Measurements from ENCODE around the gene SYNDIG1. TPM values are rescaled to one million over a fixed set of nuclear protein-coding genes. Genes with fewer than 3 reads are reported as not detected.

The SYNDIG1 gene
- total RNA-seq, 2 donors from 2014 or later = 0.78 TPM; not detected in 1

DNA sequence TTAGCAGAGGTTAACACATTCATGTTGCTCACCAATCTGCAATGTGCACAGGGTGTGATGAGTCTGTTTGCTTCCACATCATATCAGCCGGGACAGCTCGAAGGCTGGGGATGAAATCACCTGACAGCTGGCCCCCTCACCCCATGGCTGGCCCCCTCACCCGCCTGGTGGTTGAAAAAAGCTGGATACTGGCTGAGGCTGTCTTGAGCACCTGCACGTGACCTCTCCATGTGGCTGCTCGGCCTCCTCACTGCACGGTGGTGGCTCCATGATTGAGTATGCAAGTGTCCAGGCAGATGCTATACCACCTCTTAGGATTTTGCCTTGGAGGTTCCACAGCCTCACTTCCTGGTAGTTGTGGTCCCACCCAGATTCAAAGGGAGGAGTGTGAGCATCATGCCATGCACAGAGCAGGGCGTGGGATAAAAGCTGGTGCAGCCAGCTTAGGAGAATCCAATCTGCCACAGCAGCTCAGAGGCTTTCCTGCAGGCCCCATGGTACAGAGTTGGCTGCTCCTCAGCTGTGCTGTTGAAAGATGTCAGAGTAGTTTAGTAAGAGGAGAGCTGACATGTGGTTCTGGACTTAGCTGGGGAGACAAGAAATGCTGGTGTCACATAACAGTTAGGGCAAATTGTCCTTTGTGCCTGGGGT, 29.6 kb upstream of the SYNDIG1 start:
- Histone ChIP-seq H3K4me3 (no peak overlapping the region), H3K27me3 (no peaks in the 10 kb centered on the region), H3K27ac (no peak overlapping the region), H3K9me3 (no peaks in the 10 kb centered on the region), H3K4me1 (no peaks in the 10 kb centered on the region), H3K36me3 (replicated peaks in 1 of 2; ENCODE audit: insufficient read depth in 1 of 2, low read depth in 2 of 2) (no peaks in the 10 kb centered on the region)
- DNase-seq = no peak
- 55% methylated on average over 6 to 7 of the region's 7 CpGs for WGBS, 2 donors
- TF ChIP-seq POLR2A (IDR thresholded peaks at IDR 0.05) = no peak
- TF ChIP-seq, protein P1, sequence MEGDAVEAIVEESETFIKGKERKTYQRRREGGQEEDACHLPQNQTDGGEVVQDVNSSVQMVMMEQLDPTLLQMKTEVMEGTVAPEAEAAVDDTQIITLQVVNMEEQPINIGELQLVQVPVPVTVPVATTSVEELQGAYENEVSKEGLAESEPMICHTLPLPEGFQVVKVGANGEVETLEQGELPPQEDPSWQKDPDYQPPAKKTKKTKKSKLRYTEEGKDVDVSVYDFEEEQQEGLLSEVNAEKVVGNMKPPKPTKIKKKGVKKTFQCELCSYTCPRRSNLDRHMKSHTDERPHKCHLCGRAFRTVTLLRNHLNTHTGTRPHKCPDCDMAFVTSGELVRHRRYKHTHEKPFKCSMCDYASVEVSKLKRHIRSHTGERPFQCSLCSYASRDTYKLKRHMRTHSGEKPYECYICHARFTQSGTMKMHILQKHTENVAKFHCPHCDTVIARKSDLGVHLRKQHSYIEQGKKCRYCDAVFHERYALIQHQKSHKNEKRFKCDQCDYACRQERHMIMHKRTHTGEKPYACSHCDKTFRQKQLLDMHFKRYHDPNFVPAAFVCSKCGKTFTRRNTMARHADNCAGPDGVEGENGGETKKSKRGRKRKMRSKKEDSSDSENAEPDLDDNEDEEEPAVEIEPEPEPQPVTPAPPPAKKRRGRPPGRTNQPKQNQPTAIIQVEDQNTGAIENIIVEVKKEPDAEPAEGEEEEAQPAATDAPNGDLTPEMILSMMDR (IDR thresholded peaks at IDR 0.05) = no peak
- intact Hi-C loops (cut with DNase I) = no loop called here
- no peak for ATAC-seq

- no peaks in the 10 kb centered on the region for H3K36me3 ChIP-seq (replicated peaks in 1 of 2; ENCODE audit: insufficient read depth in 1 of 2, low read depth in 2 of 2)
- DNase-seq (no peak), ATAC-seq (no peak)
- H3K4me3 ChIP-seq = no peak overlapping the region
- H3K27ac ChIP-seq = no peak overlapping the region
- H3K27me3 ChIP-seq = no peaks in the 10 kb centered on the region
- 61 to 77% methylated on average over 9 of the region's 9 CpGs for WGBS, 2 donors
- TF ChIP-seq, protein P1 (IDR thresholded peaks at IDR 0.05) = no peak
- no peak for TF ChIP-seq POLR2A (IDR thresholded peaks at IDR 0.05)
- intact Hi-C loops (cut with DNase I) = no loop called here
- no peaks in the 10 kb centered on the region for H3K4me1 ChIP-seq
- no peaks in the 10 kb centered on the region for H3K9me3 ChIP-seq
Measured at GRCh38 chr20:24441661-24442060, 27.8 kb upstream of the SYNDIG1 start.

- H3K9me3 ChIP-seq = no peaks in the 10 kb centered on the region
- H3K4me1 ChIP-seq = no peaks in the 10 kb centered on the region
- H3K27ac ChIP-seq = no peak overlapping the region
- no peak overlapping the region for H3K4me3 ChIP-seq
- no peaks in the 10 kb centered on the region for H3K36me3 ChIP-seq (replicated peaks in 1 of 2; ENCODE audit: insufficient read depth in 1 of 2, low read depth in 2 of 2)
- intact Hi-C loops (cut with DNase I) = no loop called here
- ATAC-seq (no peak), DNase-seq (no peak)
- no peaks in the 10 kb centered on the region for H3K27me3 ChIP-seq
- TF ChIP-seq POLR2A (IDR thresholded peaks at IDR 0.05) = no peak
- TF ChIP-seq, protein P1 (IDR thresholded peaks at IDR 0.05) = no peak
- 77 to 92% methylated on average over 2 to 3 of the region's 3 CpGs for WGBS, 2 donors
Measured at GRCh38 chr20:24442909-24443308, 26.5 kb upstream of the SYNDIG1 start.

- no peaks in the 10 kb centered on the region for H3K4me1 ChIP-seq
- intact Hi-C loops (cut with DNase I) = no loop called here
- no peaks in the 10 kb centered on the region for H3K27me3 ChIP-seq
- no peaks in the 10 kb centered on the region for H3K36me3 ChIP-seq (replicated peaks in 1 of 2; ENCODE audit: insufficient read depth in 1 of 2, low read depth in 2 of 2)
- WGBS, 2 donors = 56 to 70% methylated on average over 2 of the region's 2 CpGs
- TF ChIP-seq POLR2A (IDR thresholded peaks at IDR 0.05) = no peak
- TF ChIP-seq, protein P1 (IDR thresholded peaks at IDR 0.05) = no peak
- ATAC-seq (no peak), DNase-seq (no peak)
- no peaks in the 10 kb centered on the region for H3K9me3 ChIP-seq
- H3K4me3 ChIP-seq = no peak overlapping the region
- H3K27ac ChIP-seq = no peak overlapping the region
Measured at GRCh38 chr20:24443436-24443835, 26.0 kb upstream of the SYNDIG1 start.

GRCh38 chr20:24444526-24445190, 24.8 kb upstream of the SYNDIG1 start:
- no peak overlapping the region for H3K27ac ChIP-seq
- intact Hi-C loops (cut with DNase I) = no loop called here
- DNase-seq = no peak
- no peak overlapping the region for H3K4me3 ChIP-seq
- no peaks in the 10 kb centered on the region for H3K9me3 ChIP-seq
- H3K4me1 ChIP-seq = no peaks in the 10 kb centered on the region
- H3K36me3 ChIP-seq (replicated peaks in 1 of 2; ENCODE audit: insufficient read depth in 1 of 2, low read depth in 2 of 2) = no peaks in the 10 kb centered on the region
- WGBS, 2 donors = 37 to 52% methylated on average over 7 of the region's 7 CpGs
- TF ChIP-seq POLR2A (IDR thresholded peaks at IDR 0.05) = no peak
- TF ChIP-seq, protein P1 (IDR thresholded peaks at IDR 0.05) = no peak
- H3K27me3 ChIP-seq = no peaks in the 10 kb centered on the region
- ATAC-seq = no peak

Data from body of pancreas (tissue), 4 donors.